Choroid plexus epithelial cell (primary cell): ENCODE results near the gene DNAI2.
"Not testable (repeated sequence)": the region's sequence is repeated elsewhere in the genome, so short reads cannot be mapped to it uniquely, and the experiment has no call there.

ENCODE experiments used
- DNase-seq: peaks from one replicate; pipeline ENCODE4 v3.0.0-alpha.2; 2010; ENCODE audit warnings: low read depth
- H3K4me3 ChIP-seq: 2 replicates; pipeline ENCODE4 v1.5.1; 2011; ENCODE audit warnings: low read depth, mild to moderate bottlenecking, control low read depth, low read length, moderate library complexity
- TF ChIP-seq, protein P1 (sequence below): conservative IDR thresholded peaks from 2 replicates; pipeline ENCODE4 v1.5.1; 2011; ENCODE audit warnings: low read depth, mild to moderate bottlenecking, control low read depth, inconsistent platforms, low read length, moderate library complexity

DNAI2 gene

DNA sequence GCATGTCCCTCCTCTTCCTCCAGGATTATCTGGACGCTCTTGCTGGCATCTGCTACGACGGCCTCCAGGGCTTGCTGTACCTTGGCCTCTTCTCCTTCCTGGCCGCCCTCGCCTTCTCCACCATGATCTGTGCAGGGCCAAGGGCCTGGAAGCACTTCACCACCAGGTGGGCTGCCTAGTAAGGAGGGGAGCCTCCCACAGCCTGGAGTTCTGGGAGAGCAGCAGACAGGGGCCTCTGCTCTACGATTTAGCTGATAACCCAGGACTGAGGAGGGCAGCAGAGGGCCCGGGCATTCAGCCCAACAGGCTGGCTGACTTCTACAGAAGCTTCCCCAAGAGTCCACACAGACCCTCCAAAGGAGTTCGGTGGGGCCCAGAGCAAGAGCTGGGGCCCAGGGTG is 21.8 kb upstream of the DNAI2 start:
- H3K4me3 ChIP-seq = no peak overlapping the region
- DNase-seq = no peak
- TF ChIP-seq, protein P1, sequence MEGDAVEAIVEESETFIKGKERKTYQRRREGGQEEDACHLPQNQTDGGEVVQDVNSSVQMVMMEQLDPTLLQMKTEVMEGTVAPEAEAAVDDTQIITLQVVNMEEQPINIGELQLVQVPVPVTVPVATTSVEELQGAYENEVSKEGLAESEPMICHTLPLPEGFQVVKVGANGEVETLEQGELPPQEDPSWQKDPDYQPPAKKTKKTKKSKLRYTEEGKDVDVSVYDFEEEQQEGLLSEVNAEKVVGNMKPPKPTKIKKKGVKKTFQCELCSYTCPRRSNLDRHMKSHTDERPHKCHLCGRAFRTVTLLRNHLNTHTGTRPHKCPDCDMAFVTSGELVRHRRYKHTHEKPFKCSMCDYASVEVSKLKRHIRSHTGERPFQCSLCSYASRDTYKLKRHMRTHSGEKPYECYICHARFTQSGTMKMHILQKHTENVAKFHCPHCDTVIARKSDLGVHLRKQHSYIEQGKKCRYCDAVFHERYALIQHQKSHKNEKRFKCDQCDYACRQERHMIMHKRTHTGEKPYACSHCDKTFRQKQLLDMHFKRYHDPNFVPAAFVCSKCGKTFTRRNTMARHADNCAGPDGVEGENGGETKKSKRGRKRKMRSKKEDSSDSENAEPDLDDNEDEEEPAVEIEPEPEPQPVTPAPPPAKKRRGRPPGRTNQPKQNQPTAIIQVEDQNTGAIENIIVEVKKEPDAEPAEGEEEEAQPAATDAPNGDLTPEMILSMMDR = no peak

DNA sequence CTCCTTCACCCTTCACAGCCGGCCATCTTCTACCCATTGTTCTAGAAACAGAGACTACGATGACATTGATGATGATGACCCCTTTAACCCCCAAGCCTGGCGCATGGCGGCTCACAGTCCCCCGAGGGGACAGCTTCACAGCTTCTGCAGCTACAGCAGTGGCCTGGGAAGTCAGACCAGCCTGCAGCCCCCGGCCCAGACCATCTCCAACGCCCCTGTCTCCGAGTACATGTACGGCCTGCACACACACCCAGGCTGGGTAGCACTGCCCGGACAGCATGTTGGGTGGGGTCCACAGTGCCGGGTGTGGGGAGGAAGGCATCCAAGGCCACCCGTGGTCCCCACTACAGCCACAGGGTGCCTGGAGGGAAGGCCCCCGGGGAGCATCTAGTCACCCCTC is 21.0 kb upstream of the DNAI2 start:
- no peak for DNase-seq
- no peak overlapping the region for H3K4me3 ChIP-seq

DNA sequence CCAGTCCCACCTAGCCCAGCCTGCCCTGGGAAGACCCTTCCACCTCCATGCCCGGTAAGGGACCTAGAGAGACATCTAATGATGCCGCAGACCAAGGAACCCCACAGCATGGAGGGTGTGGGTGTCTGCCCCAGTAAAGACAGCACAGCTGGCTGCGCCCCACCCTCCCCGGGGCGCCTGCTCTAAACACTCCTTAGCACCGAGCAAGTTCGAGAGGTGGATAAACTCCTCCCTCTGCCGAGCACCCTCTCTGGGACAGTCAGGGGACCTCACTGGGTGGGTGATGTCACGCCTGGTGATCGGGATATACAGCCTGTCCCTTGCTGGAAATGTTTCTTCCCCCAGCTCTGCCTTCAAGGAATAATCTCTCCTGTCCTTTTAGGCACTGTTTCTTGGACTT is 16.7 kb upstream of the DNAI2 start:
- TF ChIP-seq, protein P1 = no peak
- no peak for DNase-seq
- H3K4me3 ChIP-seq = no peak overlapping the region

More for the DNA sequence above, 21.0 kb upstream of the DNAI2 start:
- TF ChIP-seq, protein P1 = no peak

DNA sequence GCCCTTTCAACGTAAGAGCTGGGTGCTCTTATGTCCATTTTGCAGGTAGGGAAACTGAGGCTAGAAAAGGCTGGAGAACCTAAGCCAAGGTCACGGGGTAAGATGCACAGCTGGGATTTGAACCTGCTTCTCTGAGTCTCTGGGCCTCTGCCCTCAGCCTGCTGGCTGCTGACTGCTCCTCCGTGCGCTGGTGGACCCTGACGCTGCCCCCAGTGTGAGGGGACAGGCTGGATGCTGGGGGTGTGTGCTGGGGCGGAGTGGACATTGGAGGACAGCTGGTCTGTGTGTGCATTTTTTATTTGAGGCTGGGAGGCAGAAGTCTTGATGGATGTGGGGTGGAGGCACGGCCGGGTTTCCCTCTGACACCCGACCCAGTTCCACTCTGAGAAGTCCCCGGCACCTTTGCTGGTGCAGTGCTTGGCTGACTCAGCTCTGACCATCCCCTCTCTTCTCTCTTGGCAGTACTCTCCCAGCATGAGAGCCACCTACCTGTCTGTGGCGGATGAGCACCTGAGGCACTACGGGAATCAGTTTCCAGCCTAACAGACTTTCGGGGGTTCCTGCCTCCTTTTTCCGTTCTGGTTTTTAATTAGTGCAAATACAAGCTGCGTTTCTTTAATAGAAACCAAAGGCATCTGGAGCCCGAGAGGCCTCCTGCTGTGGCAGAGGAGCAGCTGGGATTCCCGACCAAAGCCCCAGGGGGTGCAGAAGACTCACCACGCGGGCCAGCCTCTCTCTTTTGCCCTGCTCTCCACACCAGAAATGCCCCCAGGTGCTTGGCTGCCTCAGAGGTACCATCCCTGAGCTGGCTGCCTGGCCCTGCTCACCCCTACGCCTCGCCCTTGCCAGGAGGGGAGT is 14.1 kb upstream of the DNAI2 start:
- no peak for DNase-seq
- H3K4me3 ChIP-seq = no peak overlapping the region
- TF ChIP-seq, protein P1 = no peak

DNA sequence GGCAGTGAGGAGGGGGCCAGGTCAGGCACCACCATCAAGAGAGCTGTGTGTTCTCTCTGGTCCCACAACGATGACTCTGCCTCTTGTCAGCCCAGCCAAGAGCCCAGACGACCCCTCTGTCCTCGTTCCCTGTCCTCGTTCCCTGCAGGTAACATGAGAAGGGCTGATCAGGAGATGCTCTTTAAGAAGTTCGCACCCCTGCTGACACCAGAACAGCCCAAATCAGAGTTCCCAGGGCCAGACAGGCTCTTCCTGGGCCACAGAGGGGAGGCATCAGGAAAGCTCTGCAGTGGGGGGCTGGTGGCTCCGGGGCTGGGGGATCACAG is 13.5 kb upstream of the DNAI2 start:
- no peak overlapping the region for H3K4me3 ChIP-seq
- TF ChIP-seq, protein P1 = no peak
- DNase-seq = no peak

DNA sequence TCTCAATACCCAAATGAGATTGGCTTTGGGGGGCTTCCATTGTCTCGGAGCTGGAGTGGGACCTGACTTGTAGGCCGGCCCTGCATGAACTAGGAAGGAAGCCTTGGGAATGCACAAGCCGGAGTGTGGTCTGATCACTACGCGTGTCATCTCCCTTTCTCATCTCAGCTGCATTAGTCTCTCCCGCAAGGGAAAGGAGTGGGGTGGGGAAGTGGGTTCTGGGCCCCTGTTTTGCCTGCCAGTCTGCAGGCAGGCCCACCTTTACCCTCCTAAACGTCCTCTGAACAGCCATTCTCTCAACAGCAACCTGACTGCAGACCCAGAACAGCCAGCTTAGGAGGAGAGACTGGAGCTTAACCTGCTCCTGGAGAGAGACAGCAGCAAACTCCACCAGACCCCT is 11.4 kb upstream of the DNAI2 start:
- TF ChIP-seq, protein P1 = no peak
- H3K4me3 ChIP-seq = no peak overlapping the region
- DNase-seq = no peak

DNA sequence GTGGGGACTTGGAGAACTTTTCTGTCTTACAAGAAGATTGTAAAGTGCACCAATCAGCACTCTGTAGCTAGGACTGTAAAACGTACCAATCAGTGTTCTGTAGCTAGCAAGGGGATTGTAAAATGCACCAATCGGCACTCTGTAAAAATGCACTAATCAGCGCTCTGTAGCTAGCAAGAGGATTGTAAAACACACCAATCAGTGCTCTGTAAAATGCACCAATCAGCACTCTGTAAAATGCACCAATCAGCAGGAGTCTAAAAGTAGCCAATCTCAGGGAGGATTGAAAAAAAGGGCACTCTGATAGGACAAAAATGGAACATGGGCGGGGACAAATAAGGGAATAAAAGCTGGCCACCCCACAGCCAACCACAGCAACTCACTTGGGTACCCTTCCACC is 7.0 kb upstream of the DNAI2 start:
- H3K4me3 ChIP-seq = not testable (repeated sequence)

DNA sequence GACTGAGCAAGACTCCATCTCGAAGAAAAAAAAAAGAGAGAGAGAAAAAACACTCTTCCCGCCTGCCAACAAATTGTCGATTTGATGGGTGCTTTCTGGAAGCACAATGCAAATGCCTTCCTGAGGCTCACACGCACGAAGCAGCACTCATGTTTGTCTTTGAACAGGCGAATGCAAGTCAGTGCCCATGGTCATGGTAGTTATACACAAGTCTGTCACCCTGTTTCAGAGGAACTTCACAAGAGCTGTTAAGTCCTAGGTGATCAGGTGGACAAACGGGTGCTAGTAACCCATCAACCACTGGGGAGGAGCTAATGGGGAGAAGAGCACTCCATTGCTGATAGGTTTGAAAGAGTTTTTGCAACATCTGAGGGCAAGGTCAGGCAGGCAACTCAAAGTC is 6.5 kb upstream of the DNAI2 start:
- DNase-seq = no peak
- TF ChIP-seq, protein P1 = no peak
- H3K4me3 ChIP-seq = no peak overlapping the region

More for the DNA sequence above, 7.0 kb upstream of the DNAI2 start:
- not testable (repeated sequence) for DNase-seq
